K562 (cell line): ENCODE data around the gene CHST14.

Source experiments
- CBX5 ChIP-seq: IDR thresholded peaks from 2 replicates; pipeline ENCODE4 v1.6.1; 2014; ENCODE audit warnings: low read depth, borderline replicate concordance
- CTCF ChIP-seq, 3 experiments: IDR thresholded peaks in 2 of 3; conservative IDR thresholded peaks in 1 of 3; 2 replicates each; pipeline ENCODE4 v1.5.1; 2011 to 2012; ENCODE audit warnings: low read length in 3 of 3, mild to moderate bottlenecking in 3 of 3, control low read depth in 2 of 3, improper control_type of control experiment in 1 of 3, inconsistent platforms in 1 of 3, low read depth in 1 of 3, mixed read lengths in 1 of 3, moderate library complexity in 1 of 3; ENCODE audit not compliant: insufficient read depth in 2 of 3
- EZH2 ChIP-seq: IDR thresholded peaks from 2 replicates; pipeline ENCODE4 v1.6.1; 2012; ENCODE audit warnings: low read depth, mild to moderate bottlenecking, inconsistent platforms, low read length, borderline replicate concordance
- HSF4 ChIP-seq: fragments of 250-450 bp; sonication (Bioruptor Pico); IDR thresholded peaks from 2 replicates; pipeline ENCODE4 v2.1.2; 2022; ENCODE audit warnings: mild to moderate bottlenecking, moderate library complexity, borderline replicate concordance
- MXI1 ChIP-seq: IDR thresholded peaks from 2 replicates; pipeline ENCODE4 v1.6.1; 2011; ENCODE audit warnings: low read depth, mild to moderate bottlenecking, improper control_type of control experiment, low read length
- NRF1 ChIP-seq, 2 experiments: fragments of 450-650 bp; IDR thresholded peaks in 1 of 2; conservative IDR thresholded peaks in 1 of 2; 2 replicates each; pipeline ENCODE4 v1.6.1; 2014; ENCODE audit warnings: mild to moderate bottlenecking in 2 of 2
- PATZ1 ChIP-seq: fragments of 250-450 bp; sonication (Bioruptor Pico); IDR thresholded peaks from 2 replicates; pipeline ENCODE4 v1.5.0; 2020; ENCODE audit warnings: mild to moderate bottlenecking, borderline replicate concordance
- SP1 ChIP-seq: sonication (generic); formaldehyde crosslinking; IDR thresholded peaks from 2 replicates; pipeline ENCODE4 v1.8.1; 2022; ENCODE audit warnings: mild to moderate bottlenecking, missing genetic modification reagents

- TF ChIP-seq EZH2: no peak
- no peak for TF ChIP-seq MXI1
- 0 out of 6 replicates have a peak, but pooled peaks of 1 of the 3 experiments have one; percentile 1 for TF ChIP-seq CTCF (IDR thresholded peaks at IDR 0.05 in 2 of 3, conservative IDR thresholded peaks at IDR 0.05 in 1 of 3; ENCODE audit: insufficient read depth in 2 of 3, low read depth in 1 of 3, low read length in 3 of 3)
- no peak for TF ChIP-seq NRF1 (conservative IDR thresholded peaks at IDR 0.05 in 1 of 2, IDR thresholded peaks at IDR 0.05 in 1 of 2)
- no peak for TF ChIP-seq CBX5
- TF ChIP-seq HSF4 (CRISPR knock-in tag): no peak
- TF ChIP-seq SP1 (CRISPR knock-in tag): no peak
- TF ChIP-seq PATZ1 (CRISPR knock-in tag): no peak
Measured at GRCh38 chr15:40436116-40436891, 34.5 kb upstream of the CHST14 start.
